GM21423 (cell line): ENCODE measurements around the gene ANKRD53.

Experiments
- ATAC-seq: cut with Tn5 transposase; IDR thresholded peaks from one replicate; pipeline ENCODE4 v1.9.1; 2021; ENCODE audit warnings: mild to moderate bottlenecking, moderate library complexity; ENCODE audit not compliant: unreplicated experiment

The ANKRD53 gene

GRCh38 chr2:70943205-70943871 is 35.1 kb upstream of the ANKRD53 start:
- ATAC-seq = no peak

DNA sequence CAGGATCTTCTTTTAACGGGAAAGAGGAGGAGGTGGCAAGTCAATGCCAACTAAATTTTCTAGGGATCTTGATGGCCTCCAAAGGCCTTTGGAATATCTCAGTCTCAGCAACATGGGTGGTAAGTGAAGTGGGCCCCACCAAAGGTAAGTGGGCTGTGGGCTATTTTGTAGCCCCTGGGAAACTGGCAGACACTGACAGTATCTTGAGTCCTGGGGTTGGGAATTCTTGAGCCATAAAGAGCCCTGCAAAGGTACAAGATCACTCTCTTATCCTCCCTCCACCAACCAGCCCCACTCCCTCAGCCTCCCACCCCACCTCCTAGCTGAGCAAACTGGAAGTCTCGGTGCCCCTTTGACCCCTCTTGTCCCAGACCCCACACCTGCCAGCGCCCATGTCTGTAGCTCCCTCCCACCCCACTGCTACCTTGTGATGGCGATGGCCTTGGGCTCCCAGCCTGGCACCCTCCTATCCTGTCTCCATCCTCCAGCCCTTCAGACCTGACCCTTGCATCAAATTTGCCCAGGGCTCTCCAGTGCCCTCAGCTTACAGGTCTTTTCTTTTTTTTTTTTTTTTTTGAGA is 34.2 kb upstream of the ANKRD53 start:
- no peak for ATAC-seq

- no peak for ATAC-seq
Measured at GRCh38 chr2:70946832-70947442, 31.5 kb upstream of the ANKRD53 start.

DNA sequence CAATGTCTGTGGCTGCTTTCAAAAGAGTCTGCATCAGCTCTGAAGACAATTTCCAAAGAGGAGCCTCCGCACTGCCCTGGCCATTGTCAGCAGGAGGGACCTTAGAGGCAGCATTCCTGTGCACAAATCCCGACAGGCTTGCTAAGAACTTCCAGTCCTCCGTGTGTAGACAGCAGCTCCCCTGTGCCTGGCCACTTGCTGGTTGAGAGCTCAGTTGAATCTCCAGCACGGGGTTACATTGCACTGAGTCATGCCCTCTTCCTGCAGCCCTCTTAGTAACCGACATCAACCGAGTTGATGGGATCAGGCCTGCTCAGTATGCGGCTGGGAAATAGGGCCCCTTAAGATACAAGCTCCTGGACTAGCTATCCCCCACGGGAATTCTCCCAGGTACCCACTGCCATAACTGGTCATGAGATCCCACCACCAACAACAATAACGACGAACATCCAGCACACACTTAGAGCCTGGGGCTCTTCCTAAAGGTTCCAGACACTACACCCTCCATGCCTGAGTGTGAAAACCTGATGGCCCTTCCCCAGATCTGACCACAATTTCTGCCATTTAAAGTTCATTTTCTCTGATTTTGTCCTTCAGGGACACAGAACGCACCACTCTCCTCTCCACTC is 30.8 kb upstream of the ANKRD53 start:
- ATAC-seq = no peak

GRCh38 chr2:70948337-70949003 is 30.0 kb upstream of the ANKRD53 start:
- ATAC-seq = peak; percentile 87

DNA sequence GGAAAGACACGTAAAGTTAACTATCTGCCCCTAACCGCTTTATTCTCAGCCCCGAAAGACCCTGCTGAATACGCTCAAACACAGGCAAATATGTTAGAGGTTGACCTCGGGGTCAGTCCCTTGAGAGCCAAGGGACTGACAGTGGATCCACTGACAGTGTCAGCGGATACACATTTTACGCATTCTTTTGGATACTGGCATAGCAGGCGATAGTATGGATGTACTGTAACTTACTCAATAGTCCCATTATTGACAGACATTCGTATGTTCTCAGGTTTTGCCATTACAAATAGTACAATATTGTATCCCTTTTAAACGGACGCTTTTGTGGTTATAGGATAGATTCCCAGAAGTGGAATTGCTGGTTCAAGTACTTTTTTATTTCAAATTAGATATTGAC is 29.3 kb upstream of the ANKRD53 start:
- no peak for ATAC-seq

GRCh38 chr2:70954886-70955285 is 23.5 kb upstream of the ANKRD53 start:
- ATAC-seq = no peak

DNA sequence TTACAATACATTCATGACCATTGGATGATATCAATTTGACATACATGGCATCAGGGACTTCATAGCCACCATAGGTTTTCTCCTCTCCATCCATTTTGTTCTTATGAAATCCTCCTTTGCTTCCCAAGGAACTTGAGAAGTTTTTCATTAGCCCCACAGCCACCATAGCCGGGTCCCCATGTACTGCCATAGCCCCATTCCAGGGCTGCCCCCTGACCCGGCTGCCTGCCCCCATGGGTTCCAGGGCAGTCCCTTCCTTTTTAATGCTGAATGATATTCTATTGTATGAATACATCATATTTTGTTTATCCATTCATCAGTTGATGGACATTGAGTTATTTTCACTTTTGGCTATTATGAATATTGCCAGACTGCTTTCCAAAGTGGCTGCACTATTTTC is 22.3 kb upstream of the ANKRD53 start:
- no peak for ATAC-seq

DNA sequence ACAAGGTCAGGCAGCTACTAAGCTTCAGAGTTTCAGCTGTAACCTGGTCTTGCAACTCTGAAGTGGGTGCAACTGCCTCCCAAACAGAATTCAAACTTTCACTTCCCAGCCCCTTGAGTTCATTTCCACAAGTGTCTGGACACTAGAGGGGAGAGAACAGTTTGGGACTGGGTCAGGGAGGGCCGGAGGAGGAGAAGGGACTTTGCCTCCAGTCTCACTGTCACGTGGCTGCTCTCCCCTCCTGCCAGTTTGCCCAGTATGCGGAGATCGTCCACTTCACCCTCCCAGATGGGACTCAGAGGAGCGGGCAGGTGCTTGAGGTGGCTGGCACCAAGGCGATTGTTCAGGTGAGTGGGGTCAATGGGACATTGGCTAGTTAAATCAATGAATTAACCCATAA is 20.6 kb upstream of the ANKRD53 start:
- no peak for ATAC-seq

DNA sequence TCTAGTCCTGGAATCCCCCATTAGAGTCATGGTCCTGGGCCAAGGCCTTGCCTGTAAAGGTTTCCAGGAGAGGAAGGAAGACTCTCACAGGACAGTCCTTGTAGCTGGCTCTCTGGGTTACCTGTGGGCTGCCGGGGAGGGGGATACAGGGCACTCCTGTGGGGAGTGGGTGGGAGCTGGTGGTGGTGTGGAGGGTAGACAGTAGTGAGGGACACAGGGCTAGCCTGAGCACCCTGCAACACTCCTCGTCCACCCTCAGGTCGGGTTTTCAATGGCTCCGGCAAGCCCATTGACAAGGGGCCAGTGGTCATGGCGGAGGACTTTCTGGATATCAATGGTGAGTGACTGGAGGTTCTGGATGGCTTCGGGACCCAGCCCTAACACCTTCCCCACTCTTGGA is 19.7 kb upstream of the ANKRD53 start:
- no peak for ATAC-seq

DNA sequence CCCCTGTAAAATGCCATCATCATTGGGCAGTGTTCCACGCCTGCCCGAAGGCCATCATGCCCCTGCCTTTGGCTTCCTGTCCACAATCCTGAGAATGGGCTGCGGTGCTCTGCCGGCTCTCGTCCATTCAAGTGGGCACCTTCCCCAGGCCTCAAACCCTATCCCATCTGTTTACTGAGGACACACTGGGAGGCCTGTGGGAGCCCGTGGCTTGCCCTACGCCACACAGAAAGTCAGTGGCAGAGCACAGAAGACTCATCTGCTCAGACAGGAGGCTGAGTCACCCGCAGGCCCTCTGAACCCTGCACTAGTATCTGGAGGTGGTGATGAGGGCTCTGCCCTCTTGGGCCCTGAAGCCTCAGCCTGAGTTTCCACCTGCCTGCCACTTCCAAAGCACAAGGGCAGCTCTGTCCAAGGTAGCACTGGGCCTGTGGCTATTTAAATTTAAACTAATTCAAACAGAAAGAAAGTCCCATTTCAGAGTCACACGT is 19.1 kb upstream of the ANKRD53 start:
- ATAC-seq = no peak

DNA sequence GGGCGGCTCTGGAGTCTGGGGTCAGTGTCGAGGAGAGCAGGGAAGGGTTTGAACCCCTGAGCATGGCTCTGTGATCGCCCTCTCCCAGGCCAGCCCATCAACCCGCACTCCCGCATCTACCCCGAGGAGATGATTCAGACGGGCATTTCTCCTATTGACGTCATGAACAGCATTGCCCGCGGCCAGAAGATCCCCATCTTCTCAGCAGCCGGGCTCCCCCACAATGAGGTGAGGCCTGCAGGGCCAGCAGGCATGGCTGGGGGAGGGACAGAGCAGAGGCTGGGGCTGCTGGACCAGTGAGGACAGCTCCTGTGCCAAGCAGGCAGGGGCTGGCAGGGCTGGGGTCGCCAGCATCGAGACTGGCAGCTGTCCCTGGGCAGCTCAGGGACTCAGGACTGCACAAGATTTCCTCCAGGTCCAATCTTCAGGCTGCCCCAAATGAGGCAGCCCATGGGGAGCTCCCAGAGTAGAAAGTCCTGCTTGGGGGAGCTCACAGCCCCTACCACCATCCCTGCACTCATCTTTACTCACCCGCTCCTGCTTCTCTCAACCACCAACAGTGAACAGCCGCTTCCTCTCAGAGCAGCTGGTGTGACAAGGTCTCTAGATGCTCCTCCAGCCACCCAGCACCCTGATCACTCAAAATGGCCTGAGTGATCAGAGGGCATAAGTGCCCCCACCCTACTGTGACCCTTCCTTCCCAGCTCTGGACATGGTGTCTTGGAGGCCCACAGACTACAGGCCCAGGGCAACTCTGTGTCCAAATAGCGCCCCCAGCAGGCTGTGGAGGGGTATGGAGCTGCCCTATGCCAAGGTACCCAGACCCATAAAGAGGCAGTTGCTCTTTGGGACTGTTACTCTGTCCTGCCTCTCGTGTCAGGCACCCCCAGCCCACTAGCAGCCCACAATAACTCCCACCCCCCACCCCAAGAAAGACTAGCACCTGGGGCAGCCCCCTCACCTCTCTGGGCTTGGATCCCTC is 18.3 kb upstream of the ANKRD53 start:
- no peak for ATAC-seq

DNA sequence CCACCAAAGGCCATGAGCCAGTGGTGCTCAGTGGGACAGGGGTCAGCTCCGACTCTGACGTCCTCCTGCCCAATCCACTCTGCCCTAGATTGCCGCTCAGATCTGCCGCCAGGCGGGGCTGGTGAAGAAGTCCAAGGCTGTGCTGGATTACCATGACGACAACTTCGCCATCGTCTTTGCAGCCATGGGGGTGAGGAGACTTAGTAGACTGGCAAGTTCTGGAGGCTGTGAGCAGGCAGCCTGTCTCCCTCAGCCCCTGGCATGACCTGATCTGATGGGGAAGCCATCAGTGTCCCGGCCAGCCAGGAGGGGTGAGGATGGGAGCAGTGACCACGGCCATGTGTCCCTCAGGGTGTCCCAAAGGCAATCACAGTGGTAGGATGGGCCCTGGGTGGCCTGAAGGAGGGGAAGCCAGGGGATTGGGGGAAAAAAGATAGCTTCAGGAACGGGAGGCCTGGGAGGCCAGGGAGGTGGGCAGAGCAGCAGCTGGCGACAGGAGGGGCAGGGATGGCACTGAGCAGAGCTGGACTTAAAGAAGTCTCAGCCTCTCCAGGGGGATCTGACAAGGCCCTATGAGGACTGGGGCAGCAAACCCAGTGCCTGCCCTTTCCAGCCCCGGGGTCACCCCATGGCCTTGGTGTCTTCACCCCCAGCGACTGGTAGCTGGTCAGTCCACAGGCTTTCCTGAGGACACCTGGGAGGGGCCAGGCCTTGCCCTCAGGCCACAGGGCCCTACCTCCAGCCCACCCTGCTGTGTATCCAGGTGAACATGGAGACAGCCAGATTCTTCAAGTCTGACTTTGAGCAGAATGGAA is 17.4 kb upstream of the ANKRD53 start:
- no peak for ATAC-seq

- ATAC-seq = no peak
Measured at GRCh38 chr2:70961648-70961994, 16.8 kb upstream of the ANKRD53 start.

DNA sequence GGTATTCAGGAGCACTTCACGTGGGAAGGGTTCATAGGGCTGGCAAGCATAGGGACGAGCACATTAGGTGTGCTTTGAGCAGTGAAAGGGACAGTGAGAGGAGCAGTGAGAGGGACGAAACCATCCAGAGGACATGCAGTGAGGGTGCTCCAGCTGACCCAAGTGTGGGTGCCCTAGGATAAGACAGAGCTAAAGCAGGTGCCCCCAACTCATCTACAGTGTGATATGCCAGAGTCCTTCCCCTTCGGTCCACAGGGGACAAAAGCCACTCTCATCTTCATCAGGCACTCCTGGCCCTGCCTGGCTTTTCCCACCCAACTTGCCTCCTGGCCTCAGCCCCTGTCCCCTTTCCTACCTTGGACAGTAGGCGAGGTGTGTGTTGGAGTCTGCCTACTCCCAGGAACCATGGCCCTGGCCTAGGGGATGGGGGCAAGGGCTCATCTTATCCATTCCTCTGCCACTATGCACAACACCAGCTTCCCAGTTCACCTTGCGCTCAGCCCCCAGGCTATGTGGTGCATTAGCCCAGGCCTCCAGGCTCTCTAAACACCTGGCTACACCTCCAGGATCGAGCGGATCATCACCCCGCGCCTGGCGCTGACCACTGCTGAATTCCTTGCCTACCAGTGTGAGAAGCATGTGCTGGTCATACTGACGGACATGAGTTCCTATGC is 16.1 kb upstream of the ANKRD53 start:
- no peak for ATAC-seq

GRCh38 chr2:70962885-70963878 is 15.2 kb upstream of the ANKRD53 start:
- ATAC-seq = no peak

DNA sequence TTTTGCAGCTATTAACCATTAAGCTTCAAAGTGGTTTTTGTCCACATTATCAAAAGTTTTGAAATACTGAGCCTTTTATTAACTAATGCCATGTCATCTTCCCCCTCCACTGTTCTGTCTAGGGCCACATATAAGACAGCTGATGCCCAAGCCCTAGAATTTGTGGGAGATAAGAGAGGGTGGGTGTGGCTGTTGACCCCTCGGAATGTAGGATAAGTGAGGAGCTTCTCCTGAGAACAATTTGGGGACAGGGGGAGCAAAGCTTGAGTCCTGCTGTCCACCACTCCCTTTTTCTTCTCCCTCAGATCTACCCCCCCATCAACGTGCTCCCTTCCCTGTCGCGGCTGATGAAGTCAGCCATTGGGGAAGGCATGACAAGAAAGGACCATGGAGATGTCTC is 14.3 kb upstream of the ANKRD53 start:
- no peak for ATAC-seq
